Inflammatory macrophage treated with lipopolysaccharide for 4 hours (primary cell): ENCODE data around the gene LAMB3.

Experiments used
- DNase-seq: peaks from one replicate; pipeline ENCODE4 v3.0.0-alpha.2; 2020

LAMB3 gene

DNA sequence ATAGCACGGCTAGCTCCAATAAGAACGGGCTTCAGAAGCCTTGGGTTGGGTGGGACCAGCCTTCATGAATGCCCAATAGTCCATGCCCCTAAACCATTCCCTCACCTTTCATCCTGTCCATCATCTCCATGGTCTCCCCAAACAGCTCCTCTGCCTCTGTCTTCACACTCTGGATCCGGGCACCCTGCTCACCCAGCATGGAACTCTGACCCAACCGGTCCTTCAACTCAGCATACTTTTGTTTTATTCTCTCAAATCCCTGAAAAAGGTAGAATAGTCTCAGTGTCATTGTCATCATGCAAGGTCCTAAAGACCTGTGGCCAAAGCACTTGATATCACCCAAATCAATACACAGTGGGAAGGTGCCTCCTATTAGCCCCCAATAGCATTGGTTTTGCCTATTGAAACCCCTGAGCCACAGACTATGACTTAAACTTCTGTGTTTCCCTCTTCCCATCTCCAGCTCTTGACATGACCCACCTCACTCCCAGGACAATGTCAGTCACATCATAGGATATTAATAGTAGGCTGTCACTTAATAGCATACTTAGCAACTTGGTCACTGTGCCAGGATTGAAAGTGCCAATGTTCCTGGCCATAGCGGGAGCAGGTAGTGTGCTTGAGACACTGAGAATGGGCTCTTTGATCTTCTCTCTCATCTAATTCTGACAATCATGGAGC is 35.7 kb downstream of the LAMB3 start:
- DNase-seq = no peak

DNA sequence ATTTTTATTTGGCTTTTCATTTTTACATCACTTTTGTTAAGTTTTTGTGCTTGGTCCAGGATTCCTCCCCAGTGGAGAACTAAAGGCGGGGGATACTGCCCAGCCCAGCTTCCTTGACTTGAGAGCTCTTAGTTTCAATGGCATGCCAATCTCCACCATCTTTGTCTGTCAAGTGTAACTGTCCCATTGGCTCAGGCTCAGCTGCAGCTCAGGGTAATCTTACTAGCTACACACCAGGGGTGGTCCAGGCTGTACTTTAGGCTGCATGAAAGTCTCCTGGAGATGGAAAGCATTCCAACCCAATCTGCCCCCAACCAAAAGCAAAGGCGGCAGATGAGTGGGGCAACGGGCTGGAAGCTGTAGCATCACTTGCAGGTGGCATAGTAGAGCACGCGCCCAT is 37.3 kb downstream of the LAMB3 start:
- no peak for DNase-seq

DNA sequence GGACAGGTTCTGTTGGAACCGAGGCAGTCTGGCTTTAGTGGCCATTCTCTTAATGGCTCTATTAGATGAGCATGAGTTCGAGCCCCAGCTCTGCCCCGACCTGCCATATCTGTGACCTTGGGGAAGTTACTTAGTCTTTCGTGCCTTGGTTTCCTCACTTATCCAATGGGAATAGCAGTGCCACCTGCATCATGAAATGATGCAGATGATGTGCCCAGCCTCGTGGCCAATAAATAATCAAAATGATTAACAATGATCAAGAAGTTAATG is 38.1 kb downstream of the LAMB3 start:
- no peak for DNase-seq

GRCh38 chr1:209613400-209614150 is 38.6 kb downstream of the LAMB3 start:
- DNase-seq = no peak

DNA sequence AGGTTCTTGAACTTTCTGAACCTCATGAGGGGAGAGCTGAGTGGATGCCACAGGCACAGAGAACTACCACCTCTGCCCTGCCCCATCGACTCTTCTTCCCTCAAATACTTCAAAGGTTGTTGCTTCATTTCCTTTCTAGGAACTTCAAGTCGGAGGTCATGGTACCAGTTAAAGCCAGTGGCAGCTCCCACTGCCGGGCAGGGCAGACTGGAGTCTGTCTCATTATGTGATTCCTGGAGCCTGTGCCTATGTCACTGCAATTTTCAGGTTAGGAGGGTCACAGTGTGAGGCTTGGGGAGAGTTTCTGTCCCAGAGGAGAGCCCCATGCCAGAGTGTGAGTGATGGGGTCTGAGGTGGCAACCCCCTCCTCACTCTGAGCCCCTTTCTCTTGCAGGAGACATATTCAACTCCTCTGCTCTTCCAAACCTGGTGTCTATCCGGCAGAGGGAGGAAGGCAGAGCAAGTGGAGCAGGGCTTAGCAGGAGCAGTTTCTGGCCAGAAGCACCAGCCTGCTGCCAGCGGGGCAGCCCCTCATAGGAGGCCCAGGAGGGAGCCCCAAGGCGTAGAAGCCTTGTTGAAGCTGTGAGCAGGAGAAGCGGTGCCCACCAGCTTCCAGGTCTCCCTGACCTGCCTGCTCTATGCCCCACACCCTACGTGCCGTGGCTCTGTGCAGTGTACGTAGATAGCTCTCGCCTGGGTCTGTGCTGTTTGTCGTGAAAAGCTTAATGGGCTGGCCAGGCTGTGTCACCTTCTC is 39.4 kb downstream of the LAMB3 start:
- peak; percentile 53 for DNase-seq

DNA sequence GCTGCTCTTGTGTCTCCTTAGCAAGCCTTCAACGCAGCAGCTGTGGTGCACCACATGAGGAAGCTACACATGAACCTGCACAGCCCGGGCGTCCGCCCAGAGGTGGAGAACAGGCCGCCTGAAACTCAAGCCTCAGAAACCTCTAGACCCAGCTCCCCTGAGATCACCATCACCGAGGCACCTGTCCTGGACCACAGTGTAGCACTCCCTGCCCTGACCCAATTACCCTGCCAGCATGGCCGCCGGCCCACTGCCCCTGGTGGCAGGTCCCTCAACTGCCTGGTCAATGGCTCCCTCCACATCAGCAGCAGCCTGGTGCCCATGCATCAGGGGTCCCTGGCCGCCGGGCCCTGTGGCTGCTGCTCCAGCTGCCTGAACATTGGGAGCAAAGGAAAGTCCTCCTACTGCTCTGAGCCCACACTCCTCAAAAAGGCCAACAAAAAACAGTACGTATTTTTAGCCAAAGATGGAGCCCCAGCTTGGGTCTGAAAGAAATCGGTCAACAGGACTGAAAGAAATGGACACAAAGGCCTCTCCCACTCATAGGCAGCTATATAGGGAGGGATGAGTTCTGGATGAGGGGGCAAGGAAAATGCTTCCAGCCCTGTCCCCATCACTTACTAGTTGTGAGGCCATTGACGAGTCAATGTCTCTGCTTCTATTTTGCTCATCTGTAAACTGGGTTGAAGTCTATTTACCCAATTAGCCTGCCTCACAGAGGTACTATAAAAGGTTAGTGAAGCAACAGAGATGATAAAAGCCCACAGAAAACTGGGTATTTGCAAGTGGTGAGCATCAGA is 40.3 kb downstream of the LAMB3 start:
- DNase-seq = no peak

DNA sequence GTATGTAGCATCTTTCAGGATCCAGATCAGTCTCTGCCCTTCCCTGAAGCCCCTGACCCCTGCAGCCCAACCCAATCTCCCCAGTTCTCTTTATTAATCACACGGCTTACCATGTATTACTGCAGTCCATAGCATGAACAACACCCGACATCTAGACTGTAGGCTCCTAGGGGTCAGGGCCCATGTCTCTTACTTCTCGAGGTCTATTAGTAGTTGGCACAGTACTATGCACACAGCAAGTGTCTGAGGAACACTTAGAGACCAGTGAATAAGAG is 41.7 kb downstream of the LAMB3 start:
- DNase-seq = no peak

DNA sequence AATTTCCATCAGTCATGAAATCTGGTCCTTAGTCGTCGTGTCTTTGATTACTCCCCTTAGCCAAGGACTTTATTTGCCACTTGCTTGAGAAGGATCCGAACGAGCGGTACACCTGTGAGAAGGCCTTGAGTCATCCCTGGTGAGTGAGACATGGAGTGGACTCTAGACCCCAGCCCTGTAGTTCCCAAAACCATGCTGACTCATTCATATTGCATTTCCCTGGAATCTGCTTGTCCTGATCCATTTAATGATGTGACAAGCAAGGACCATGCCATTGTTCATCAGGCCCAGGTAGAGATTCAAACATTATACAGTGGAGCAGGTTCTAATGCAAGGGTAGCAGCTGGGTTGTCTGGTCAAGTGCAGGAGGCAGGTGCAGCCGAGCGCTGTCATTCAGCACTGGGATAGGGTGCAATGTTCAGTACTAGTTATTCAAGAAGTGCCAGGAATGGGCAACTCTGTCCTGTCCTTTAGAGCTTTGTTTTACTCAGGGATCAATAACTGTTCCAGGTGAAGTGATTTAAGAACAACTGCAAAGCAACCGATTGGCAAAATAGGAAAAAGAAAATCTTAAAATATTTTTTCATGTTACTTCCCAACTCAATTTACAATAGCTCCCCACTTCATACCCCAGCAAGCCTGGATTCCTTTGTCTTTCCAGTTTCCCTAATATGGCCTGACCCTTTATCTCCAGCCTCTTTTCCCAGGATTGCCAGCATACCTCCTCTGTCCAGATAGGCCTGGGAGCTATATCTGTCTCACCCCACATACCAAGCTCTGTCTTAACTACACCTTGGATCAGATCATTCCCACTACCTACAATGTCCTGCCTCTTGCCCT is 42.2 kb downstream of the LAMB3 start:
- no peak for DNase-seq

- peak; percentile 85 for DNase-seq
Observed at GRCh38 chr1:209609041-209609790, 43.0 kb downstream of the LAMB3 start.

DNA sequence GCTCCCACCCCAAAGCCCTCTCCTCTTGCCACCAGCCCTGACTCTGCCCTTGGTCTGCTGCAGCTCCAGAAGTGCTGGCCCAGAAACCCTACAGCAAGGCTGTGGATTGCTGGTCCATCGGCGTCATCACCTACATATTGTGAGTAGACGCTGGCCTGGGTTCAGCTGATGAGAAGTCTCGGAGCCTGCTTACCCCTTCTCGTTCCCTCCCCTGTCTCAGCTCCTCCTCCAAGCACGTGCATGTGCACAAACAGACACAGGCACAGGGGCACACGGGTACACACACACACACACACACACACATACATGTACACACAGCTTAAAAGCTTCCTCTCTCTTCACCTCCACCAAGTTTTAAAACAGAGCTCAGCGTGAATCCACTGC is 44.4 kb downstream of the LAMB3 start:
- no peak for DNase-seq

DNA sequence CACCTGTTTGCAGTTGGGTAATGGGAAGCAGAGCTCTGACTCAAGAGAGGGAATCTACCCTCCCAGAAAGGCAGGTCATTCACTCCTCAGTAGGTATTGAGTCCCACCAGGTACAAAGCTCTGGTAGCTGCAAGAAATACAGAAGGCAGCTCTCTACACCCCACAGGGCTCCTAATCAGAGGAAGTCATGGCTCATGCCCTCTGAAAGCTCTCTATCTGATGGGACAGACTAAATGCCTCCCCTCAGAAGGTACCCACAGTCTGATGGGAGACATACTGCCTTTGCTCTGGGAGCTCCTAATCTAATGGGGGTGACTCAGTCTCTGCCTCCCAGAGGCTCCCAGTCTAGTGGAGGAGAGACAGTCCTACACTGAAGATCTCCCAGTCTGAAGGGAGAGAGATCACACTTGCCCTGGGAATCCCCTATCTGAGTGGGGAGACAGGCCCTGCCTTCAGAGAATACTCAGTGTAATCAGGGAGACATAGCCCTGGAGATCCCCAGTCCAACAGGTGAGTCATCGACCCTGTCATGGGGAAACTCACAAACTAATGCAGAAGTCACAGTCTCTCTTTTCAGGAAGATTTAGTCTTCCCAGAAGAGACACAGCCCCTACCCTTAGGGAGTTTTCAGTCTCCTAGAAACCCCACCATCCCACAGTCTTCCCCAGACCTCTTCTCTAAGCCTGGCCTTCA is 45.0 kb downstream of the LAMB3 start:
- DNase-seq = peak; percentile 94

DNA sequence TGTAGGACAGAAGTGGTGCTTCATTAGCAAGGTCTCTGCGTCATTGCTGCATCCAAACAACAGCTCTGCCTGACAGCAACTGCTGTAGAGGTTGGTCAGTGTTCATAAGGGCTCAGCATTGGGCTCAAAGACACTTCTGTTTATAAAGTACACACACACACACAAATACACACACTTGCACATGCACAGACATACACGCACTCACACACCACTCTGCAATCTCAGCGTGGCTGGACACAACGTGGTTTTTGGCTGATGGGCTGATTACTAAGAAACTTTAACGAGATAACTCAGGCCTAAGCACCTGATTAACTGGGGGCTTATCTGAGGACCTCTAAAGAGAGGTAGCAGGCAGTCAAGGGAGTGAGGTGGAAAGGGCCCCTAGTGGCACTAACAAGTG is 48.3 kb downstream of the LAMB3 start:
- no peak for DNase-seq

- peak; percentile 73 for DNase-seq
Observed at GRCh38 chr1:209601809-209602657, 50.2 kb downstream of the LAMB3 start.

DNA sequence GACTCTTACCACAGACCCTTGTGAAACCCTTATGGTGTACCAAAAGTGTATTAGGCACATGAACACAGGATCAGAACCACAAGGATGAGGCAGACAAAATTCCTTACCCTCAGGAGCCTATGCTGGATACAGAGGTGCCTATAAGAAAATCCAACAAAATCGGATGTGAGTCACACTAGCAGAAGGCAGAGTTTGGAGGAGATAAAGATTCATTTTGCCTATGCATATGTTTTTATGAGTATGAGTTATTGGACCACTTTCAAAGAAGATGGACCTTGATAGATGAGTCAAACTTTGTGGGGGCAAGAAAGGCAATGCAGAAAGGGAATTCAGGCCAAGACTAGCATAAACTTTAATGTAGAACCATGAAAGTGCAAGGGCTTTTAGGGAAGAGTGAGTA is 51.7 kb downstream of the LAMB3 start:
- no peak for DNase-seq

DNA sequence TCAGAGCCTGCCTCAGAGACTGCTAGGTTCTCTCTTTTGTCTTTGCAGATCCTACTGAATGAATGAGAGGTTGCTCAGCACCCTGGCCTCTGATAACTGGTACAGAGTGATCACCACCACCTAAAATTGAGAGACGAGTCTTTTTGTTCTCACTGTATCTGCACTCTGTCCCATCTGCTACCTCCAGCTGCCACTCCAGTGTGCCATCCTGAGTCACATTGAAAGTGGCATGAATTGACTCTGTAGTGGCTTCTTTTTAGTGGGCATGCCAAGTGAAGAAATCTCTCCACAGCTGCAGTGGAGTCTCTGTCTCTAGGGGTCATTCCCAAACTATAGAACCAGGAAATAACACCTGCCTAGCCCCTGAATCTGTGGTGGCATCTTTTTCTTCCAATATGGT is 54.0 kb downstream of the LAMB3 start:
- DNase-seq = no peak

- no peak for DNase-seq
Observed at GRCh38 chr1:209597499-209597898, 54.7 kb downstream of the LAMB3 start.

DNA sequence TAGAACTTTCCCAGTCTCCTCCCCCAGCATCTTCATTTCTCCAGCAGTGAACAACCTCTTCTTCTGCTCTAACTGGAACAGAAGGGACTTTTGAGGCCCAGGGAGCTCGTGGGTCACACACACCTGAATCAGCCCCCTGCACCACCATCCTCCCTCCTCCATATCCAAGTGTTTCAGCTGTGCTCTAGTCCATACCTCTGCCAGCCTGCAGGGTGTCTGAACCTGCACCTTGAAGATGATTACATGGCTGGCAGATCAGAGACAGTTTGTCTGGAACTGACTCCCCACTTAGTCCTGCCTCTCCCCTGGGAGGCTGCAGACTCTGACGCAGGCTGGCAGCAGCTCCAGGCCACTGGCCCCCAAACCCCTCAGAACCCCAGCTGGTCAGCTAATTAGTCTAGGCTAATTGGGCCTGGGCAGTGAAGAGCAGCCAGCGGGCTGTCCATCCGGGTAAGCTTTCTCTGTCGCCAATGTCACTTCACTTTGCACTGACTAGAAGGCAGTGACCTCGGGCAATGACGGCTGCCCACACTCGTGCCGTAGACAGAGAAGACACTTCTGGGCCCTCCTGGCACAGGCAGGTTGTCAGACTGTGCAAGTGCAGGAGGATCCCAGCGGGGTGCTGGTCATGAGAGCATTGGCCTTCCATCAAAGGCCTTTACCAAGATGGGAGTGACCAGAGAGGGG is 56.5 kb downstream of the LAMB3 start:
- no peak for DNase-seq

GRCh38 chr1:209595028-209595427 is 57.2 kb downstream of the LAMB3 start:
- DNase-seq = no peak

DNA sequence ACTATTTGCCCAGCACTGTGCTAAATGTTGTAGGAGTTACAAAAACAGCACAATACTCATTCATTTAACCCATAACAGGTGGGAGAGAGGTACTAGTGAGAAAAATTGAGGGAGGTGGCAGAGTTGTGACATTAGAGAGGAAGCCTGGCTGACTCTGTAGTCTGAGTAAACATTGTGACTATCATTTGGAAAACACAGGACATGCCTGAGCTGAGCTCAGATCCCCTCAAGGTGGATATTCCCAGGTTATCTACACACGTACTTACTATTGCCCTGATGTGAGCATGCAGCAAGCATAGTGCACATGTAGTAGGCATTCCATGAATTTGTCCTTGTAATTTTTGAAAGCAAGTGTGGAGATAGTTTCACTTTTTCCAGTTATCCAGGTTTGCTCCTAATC is 57.8 kb downstream of the LAMB3 start:
- no peak for DNase-seq

DNA sequence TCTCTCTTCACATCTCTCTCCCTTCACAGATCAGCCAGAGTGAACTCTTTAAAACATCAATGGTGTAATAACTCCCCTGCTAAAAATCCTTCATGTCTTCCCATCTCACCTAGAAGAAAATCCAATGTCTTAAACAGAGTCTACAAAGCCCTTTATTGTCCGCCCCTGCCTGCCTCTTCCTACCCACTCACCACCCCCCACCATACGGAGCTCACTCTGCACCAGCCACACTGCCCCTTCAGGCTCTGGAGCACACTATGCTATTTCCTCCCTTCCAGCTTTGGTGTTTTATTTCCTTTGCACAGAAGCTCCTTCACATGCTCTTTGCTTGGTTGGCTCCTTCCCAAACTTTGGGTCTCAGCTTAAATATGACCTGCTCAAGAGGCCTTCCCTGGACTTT is 58.5 kb downstream of the LAMB3 start:
- no peak for DNase-seq
